ENCODE results near the gene SLC6A8.
"Not testable (repeated sequence)": the region's sequence is repeated elsewhere in the genome, so short reads cannot be mapped to it uniquely, and the experiment has no call there.

Gene SLC6A8

DNA sequence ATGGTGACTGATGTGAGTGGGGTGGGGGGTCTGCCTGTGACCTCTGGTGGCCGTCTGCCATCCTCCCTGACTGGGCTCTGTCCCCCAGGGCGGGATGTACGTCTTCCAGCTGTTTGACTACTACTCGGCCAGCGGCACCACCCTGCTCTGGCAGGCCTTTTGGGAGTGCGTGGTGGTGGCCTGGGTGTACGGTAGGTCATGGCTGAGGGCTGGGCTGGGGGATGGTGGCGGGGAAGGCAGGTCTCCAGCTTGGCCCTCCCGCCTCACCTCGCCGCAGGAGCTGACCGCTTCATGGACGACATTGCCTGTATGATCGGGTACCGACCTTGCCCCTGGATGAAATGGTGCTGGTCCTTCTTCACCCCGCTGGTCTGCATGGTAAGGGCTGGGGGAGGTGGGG is 6.5 kb downstream of the SLC6A8 start:
- DNase-seq: not testable (repeated sequence)

DNA sequence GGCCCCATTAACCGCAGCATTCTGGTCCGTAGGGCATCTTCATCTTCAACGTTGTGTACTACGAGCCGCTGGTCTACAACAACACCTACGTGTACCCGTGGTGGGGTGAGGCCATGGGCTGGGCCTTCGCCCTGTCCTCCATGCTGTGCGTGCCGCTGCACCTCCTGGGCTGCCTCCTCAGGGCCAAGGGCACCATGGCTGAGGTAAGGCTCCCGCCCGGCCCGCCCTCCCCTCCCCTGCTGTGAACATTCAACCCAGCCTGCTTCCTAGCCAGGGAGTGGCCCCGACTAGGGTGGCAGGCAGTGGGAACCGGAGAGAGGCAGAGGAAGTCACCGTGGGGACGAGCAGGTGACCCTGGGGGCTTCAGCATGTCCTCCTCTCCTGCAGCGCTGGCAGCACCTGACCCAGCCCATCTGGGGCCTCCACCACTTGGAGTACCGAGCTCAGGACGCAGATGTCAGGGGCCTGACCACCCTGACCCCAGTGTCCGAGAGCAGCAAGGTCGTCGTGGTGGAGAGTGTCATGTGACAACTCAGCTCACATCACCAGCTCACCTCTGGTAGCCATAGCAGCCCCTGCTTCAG is 7.1 kb downstream of the SLC6A8 start:
- no peak for DNase-seq

DNA sequence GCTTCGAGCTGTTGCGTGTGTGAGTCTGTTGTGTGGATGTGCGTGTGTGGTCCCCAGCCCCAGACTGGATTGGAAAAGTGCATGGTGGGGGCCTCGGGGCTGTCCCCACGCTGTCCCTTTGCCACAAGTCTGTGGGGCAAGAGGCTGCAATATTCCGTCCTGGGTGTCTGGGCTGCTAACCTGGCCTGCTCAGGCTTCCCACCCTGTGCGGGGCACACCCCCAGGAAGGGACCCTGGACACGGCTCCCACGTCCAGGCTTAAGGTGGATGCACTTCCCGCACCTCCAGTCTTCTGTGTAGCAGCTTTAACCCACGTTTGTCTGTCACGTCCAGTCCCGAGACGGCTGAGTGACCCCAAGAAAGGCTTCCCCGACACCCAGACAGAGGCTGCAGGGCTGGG is 8.4 kb downstream of the SLC6A8 start:
- no peak for DNase-seq

DNA sequence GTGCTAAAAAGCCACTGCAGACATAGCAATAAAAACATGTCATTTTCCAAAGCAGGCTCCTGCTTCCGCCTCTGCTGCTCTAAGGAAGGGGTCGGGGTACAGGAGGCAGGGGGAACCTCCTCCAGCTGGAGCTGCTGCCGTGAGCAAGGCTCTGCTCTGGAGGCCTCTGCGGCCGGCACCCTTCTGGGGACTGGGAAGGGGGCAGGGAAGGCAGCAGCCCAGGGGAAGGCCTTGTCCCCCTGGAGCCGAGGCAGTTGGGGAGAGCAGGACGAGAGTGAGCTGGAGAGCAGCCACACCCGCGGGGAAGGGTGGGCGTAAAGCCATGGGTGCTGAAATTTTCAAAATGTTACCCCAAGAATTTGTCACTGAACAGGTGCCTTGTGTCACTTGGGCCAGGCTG is 8.8 kb downstream of the SLC6A8 start:
- not testable (repeated sequence) for DNase-seq

DNA sequence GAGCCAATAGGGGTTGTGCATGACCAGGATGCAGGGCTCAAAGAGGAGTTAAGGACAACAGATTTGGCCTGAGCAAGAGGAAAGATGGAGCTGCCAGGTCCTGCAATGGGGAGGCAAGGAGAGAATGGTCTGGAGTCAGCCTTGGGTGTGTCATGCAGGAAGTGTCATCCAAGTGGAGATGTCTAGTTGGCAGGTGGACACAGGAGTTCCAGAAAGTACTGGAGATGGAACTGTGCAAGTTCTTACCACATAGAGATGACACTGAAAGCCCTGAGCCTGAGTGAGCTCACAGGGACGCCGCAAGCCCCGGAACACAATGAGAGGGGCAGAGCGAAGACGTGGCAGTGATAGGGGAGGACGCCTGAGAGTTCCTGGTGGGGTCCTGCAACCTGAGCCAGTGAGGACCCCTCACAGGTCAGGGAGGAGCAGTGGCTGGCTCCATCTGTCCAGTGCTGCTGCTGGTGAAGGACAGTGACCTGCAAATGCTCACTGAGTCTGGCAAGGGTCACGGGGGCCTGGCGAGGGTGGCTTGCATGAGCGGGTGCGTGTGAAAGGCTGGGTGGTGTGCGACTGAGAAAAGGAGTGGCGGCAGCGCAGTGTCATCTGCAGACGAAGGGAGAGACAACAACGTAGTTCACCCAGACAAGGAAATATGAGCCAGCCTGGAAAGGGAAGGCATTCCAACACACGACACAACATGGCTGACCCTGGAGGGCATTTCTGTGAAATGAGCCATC is 9.4 kb downstream of the SLC6A8 start:
- not testable (repeated sequence) for DNase-seq

DNA sequence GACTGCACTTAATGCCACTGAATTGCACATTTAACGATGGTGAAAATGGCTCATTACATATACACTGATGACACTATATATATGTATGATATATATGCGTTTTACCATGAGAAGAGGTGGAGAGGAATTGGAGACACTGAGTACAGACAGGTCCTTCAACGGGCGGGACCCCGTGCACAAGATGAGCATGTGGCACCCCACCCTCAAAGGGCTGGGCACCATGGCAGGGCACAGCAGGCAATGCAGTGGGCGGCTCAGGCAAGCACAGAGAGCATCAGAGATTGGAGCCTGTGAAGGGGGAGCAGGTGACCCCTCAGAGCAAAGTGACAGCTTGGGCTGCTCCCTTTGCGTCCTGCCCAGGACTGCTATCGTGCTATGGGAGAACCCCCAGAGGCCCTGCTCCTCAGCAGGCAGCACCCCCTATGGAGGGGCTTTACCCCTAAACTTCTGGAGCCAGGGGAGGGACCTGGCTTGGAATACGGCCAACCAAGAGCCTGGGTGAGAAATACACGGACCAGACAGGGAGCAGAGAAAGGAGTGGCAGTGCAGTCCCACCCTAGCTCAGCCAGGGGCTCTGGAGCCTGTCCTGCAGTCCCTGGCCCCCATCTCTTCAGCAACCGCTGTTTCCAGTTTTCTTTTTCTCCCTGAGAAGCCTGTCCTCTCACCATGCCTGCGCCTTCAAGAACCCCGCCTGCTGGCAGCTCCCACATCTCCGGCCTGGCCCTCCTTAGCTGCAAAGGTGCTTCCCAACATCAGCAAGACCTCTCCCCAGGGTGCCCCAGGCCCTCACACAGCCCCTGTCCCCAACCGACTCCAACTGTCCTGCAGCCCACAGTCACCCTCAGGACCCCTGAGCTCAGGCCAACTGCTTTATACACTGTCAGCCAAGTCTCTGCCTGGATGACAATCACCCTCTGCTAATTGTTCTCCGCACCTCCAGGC is 10.5 kb downstream of the SLC6A8 start:
- DNase-seq: no peak

DNA sequence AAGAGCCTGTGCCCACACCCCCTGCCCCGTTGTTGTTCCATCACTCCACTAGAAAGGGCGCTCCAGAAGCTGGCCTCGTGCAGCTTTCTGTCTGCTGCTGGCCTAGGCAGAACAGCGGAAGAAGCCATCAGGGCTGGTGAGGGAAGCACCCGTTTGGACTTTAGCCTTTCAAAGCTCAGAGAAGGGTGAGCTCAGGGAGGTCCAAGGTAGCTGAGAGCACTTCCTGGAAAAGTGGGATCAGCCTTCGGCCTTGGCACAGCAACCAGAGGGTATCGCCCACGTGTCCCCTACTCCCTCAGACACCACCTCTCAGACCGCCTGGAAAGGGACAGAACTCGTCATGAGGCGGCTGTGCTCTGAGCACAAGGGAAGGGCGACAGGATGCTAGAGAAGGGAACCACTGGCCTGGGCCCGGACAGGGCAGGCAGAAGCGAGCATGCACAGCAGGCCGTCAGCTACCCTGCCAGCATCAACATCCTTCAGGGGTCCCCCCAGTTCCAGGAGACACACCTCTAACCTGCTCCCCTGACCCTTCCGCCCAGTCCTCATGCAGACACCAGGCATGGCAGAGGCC is 11.6 kb downstream of the SLC6A8 start:
- not testable (repeated sequence) for DNase-seq

DNA sequence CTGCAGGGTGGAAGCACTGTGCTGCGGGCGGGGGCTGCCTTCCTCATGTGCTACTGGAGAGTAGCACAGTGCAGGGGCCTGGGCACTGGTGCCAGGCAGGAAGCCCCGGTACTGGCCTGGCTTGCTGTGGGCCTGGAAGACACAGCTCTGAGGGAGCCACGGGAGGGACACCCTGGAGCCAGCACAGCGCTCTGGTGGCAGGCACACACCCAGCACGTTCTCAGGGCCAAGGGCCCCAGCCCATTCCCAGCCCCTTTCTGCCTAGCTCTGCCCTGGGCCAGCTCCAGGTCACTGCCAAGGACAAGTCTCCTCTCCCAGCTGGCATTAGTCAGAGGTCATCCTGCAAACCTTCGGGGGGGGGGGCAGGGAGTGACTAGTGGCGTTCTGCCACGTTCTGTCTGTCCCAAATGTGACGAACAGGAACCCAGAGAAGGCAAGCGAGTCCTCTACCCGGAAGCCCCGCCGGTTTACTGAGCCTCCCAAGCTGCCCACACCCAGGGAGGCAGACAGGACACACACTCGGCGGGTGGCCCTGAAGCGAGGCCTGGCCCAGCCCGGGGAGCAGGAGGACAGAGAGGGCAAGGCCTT is 12.2 kb downstream of the SLC6A8 start:
- not testable (repeated sequence) for DNase-seq

DNA sequence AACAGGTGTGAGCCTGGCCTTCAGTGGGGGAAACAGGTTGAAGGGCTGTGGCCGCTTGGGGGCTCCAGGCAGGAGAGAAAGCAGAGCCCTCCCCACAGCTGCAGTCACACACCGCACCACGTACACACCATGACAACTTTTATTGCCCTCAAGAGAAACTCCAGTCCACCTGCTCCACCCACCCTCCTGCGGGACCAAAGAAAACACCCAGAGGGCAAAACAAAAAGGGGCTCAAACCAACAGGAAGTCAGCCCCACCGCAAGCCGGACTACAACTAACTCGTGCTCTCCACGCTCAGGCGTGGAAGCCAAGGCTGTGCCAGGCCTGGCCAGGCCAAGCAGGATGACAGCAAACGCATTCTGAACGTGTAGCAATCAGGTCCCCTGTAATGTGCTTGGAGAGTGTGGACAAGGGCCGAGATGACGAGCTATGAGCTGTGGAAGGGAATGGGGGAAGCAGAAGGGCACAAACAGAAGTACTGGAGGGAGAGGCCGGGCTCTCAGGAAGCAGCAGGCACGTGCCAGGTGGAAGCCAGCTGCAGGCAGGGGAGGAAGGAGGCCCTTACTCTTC is 12.7 kb downstream of the SLC6A8 start:
- DNase-seq: no peak

DNA sequence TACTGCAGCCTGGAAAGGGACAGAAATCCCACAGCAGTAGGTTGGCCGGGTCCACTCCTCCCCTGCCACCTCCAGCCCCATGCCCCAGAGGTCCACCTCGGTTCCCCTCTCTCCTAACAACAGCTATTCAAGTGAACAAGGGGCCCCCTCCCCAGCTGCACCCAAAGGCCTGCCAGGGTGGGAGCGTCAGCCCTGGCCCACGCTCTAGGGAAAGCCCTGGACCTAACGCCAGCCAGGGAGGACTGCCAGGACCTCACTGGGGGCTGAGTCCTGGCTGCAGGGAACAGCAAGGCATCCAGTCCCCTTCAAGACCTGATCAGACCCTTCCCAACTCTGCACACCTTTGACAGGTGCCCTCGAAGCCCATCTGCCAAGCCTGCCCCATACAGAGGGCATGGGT is 13.2 kb downstream of the SLC6A8 start:
- no peak for DNase-seq

DNA sequence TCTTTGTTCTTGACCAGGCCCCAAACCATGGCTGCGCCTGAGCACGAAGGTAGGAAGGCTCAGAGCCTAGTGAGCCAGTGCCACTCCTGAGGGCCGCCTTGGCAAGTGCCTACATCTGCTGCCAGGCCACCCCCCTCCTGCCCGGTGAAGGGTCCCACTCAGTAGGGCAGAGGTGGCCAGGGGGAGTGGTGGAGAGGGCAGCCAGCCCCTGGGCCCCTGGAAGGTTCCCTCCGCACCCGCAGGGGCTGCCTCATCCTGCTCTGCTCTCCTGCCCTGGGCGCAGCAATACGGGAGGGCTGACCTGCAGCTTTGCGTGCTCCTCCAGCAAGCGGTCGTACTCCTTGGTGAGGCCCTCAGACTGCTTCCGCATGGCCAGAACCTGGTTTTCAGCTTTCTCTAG is 14.0 kb downstream of the SLC6A8 start:
- no peak for DNase-seq

DNA sequence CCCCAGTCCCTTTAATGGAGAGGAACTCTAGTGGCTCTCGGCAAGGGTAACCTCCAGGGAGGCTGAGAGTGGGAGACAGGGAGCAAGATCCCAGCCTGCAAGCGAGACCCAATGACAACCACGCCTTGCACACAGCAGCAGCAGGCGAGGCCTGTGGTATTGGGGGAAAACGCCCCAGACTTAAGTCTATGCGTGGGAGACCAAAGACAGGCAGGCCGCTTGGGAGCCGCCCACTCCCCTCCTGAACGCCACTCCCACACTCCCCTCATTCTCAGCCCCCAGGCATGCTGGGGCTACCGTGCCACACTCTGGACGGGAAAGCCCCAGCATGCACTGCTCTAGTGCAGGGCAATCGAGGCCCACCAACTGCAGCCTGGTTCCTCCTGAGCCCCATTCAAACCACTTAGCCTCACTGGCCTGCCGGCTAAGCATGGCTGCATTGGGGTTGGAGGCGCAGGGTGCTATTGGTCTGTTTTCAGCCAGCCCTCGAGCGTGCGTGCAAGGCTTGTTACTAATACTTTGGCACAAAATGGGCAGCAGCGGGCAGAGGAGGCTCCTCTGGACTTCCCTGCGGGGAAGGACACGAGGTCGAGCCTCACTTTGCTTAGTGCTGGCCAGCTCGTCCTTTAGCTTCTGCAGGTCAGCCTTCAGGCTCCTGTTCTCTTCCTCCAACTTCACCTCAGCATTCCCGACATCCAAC is 14.8 kb downstream of the SLC6A8 start:
- DNase-seq: no peak

DNA sequence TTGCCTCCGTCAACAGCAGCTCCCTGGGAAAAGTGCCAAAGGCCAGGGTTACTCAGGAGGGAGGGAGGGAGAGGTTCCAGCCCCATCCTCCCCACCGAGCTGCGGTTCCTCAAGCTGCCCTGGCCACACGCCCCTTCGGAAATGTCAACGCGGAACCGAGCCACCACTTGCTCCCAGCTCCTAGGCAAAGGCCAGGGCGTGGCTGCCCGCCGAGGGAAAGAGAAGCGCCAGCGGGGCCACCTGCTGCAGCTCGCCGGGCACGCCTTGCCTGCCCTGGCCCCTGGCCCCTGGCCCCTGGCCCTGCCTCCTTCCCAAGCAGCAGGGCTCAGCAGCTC is 15.3 kb downstream of the SLC6A8 start:
- no peak for DNase-seq

DNA sequence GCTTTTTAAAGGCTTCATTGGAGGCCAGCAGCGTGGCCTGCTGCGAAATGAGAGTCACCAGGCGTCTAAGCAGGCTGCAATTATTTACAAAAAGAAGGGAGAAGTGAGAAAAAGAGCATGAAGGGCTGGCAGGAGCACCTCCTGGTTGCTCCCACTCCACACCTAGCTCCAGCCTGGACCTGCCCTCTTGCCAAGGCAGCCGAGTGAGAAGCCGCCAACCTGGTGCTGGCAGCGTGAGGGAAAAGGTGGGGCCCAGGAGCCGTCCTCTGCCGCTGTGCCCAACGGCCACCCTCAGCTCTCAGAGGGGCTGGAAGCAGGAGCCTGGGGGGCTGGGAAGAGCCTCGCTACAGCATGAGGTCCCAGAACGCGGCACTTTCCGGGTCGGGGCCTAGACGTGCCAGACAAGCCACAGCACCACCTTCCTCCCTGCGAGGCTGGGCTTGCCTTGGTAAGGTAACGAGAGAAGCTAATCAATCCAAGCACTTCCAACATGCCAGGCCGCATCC is 16.3 kb downstream of the SLC6A8 start:
- no peak for DNase-seq

DNA sequence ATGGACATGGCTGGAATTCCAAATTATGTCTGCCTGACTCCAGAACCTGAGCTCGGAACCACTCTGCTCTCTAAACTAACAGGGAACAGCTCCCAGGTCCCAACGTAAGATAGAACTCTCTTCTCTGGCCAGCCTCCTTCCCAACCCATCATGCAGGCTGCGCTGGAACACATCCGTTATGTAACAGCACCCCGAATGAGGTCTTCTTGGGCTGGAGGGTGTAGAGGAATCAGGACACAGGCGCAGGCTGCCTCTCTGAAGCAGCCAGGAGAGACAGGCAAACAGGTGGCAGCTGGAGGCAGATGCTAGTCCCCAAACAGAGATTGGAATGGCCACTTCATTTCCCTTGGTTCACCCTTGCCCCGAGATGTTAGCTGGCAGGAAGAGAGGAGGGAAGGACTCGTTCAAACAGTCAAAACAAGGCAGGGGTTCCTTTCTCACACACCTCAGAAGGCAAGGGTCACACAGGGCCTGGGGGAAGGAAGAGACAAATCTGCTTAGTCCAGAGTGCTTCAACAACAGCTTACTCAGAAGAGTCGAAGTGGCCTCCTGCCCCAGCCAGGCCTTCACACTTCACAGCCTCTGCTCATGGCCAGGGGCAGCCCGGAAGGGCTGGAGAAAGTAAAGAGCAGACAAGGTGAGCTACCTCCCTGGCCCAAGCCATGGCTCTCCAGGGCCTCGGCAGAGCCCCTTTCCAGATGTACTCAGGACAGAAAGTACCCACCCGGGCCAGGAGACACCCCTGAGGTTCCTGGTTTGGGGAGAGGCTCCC is 17.1 kb downstream of the SLC6A8 start:
- not testable (repeated sequence) for DNase-seq

DNA sequence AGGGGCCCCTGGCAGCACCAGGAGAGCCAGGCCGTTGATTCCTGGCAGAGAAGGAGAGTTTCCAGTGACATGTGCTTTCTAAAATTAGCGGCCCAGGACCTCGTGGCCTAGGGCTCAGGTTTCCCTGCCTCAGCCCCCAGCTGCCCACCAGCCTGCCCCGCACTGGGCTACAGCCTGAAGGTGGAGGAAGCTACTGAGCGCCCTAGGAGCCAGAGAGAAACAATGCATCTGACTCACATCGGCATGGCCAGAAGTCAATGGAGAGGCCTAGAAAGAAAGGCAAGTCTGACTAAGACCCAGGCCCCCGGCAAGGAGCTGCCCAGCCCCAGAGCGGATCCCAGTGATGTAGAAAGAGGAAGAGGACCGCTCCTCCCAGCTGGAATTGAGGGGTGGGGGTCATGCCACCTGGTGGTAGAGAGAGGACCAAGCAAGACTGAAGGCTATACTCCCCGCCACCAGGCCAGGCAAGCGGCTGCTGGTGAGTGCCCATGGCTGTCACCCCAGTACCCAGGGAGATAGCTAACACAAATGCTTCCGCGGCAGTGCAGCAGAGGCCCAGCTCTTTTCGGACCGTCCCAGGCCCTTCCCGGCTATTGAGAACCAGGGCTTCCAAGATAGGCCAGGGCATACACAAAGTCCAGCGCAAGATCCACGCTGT is 17.8 kb downstream of the SLC6A8 start:
- DNase-seq: not testable (repeated sequence)

DNA sequence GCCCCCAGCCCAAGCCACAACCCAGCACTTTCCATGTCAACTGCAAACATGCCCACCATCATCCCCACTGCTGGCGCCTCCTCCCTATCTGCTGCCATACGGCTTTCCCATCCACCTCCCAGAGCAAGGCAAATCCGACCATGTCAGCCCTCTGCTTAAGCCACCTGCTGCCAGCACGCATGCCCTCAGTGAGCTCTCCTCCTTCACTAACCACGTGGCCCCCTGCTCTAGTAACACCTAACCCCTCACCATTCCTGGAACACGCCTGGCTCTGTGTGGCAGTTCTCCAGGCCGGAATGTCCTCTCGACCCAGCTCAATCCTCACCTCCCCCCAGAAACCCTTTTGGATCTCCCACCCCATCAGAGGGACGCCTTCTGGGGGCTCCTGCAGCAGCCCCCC is 19.1 kb downstream of the SLC6A8 start:
- DNase-seq: no peak

DNA sequence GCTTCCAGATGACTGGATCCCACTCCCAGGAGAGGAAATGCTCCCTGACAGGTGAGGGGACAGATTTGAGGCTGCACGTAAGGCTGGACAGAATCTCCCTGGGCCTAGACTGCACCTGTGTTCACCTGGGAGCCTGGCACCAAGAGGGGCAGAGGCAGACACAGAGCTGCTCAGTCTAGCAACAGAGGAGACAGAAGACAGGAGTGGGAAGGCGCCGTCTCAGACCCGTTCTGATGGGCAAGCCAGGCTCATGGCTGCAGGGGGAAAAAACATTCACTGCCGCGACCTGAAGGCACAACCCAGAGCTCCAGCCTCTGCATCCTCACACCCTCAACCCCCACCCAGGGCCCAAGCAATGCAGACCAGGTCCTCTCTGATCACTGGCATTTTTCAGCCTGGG is 19.7 kb downstream of the SLC6A8 start:
- DNase-seq: no peak

DNA sequence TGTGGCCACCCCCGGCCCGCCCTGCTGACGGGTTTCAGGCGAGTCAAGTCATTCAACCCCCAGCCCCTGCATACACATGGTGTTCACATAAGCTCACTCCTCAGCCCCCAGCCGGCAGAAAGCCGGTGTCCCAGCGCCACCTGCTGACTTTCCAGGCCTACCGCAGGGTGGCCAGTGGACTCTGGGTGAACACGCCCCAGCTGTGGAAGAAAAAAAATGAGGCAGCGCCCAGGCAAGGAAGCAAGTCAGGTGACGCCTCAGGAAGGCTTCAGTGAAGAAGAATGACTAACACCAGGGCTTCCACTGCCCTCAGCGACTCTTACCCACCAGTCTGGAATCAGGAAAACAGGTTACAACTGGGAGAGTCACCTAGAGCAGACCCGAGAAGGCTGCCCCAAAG is 20.7 kb downstream of the SLC6A8 start:
- DNase-seq: peak; percentile 7

Data from effector CD4-positive, alpha-beta T cell (primary cell).